Neural cell (in vitro differentiated cells): Measurements from ENCODE around the gene CDK5RAP1. TPM values are rescaled to one million over a fixed set of nuclear protein-coding genes. Genes with fewer than 3 reads are reported as not detected.

Experiments
- H2AFZ ChIP-seq: fragments of 200-600, 300-800 bp; sonication (generic), shearing (Covaris generic); 2 replicates; pipeline ENCODE4 v1.6.0; 2014; ENCODE audit warnings: low read depth, mild to moderate bottlenecking, antibody characterized with exemption, low read length, moderate library complexity
- H3F3A ChIP-seq: fragments of 200-600 bp; shearing (Covaris generic); 2 replicates; pipeline ENCODE4 v1.6.1; 2016; ENCODE audit warnings: mild to moderate bottlenecking, moderate library complexity, mixed read lengths, antibody characterized with exemption, low read length; ENCODE audit not compliant: insufficient read depth, poor library complexity, severe bottlenecking
- H3K27ac ChIP-seq: fragments of 200-600, 300-800 bp; sonication (generic), shearing (Covaris generic); 2 replicates; pipeline ENCODE4 v1.5.1; 2014; ENCODE audit warnings: mild to moderate bottlenecking, low read length, moderate library complexity
- H3K27me3 ChIP-seq: fragments of 300-800, 200-600 bp; sonication (generic), shearing (Covaris generic); 2 replicates; pipeline ENCODE4 v1.6.0; 2014; ENCODE audit warnings: mild to moderate bottlenecking, low read depth, low read length, moderate library complexity; ENCODE audit not compliant: insufficient read depth
- H3K36me3 ChIP-seq: fragments of 300-800, 200-600 bp; sonication (generic), shearing (Covaris generic); 2 replicates; pipeline ENCODE4 v1.5.1; 2014; ENCODE audit warnings: mild to moderate bottlenecking, antibody characterized with exemption, low read length, moderate library complexity; ENCODE audit not compliant: insufficient read depth
- H3K4me2 ChIP-seq: fragments of 300-800, 200-600 bp; sonication (generic), shearing (Covaris generic); 2 replicates; pipeline ENCODE4 v1.6.0; 2014; ENCODE audit warnings: mild to moderate bottlenecking, low read length
- H3K4me3 ChIP-seq: fragments of 300-800, 200-600 bp; sonication (generic), shearing (Covaris generic); 2 replicates; pipeline ENCODE4 v1.5.1; 2014; ENCODE audit warnings: mild to moderate bottlenecking, low read length, moderate library complexity
- H3K79me2 ChIP-seq: fragments of 200-600 bp; shearing (Covaris generic); replicated peaks from 2 replicates; pipeline ENCODE4 v1.6.0; 2014; ENCODE audit warnings: mild to moderate bottlenecking, low read length, moderate library complexity; ENCODE audit not compliant: insufficient read depth
- H3K9ac ChIP-seq: fragments of 300-800, 200-600 bp; sonication (generic), shearing (Covaris generic); 2 replicates; pipeline ENCODE4 v1.6.1; 2016; ENCODE audit warnings: mild to moderate bottlenecking, low read length, mixed read lengths
- H3K9me2 ChIP-seq: fragments of 200-600 bp; shearing (Covaris generic); 2 replicates; pipeline ENCODE4 v1.6.1; 2016; ENCODE audit warnings: mild to moderate bottlenecking, low read length, mixed read lengths; ENCODE audit not compliant: insufficient read depth
- H3K9me3 ChIP-seq: fragments of 200-600, 300-800 bp; sonication (generic), shearing (Covaris generic); 2 replicates; pipeline ENCODE4 v1.6.1; 2016; ENCODE audit warnings: mild to moderate bottlenecking, mixed run types, low read length, moderate library complexity, mixed read lengths
- H4K20me1 ChIP-seq: fragments of 200-600 bp; shearing (Covaris generic); 2 replicates; pipeline ENCODE4 v1.6.1; 2016; ENCODE audit warnings: mild to moderate bottlenecking, mixed run types; ENCODE audit not compliant: insufficient read depth
- CTCF ChIP-seq: fragments of 450-650 bp; IDR thresholded peaks from 2 replicates; pipeline ENCODE4 v1.5.1; 2014; ENCODE audit warnings: antibody characterized with exemption, mild to moderate bottlenecking, moderate library complexity; ENCODE audit not compliant: poor library complexity, severe bottlenecking
- EP300 ChIP-seq: fragments of 450-650 bp; conservative IDR thresholded peaks from 2 replicates; pipeline ENCODE4 v1.6.1; 2014; ENCODE audit warnings: antibody characterized with exemption, mild to moderate bottlenecking, moderate library complexity; ENCODE audit not compliant: poor library complexity, severe bottlenecking
- EZH2 ChIP-seq: fragments of 200-600, 300-800 bp; shearing (Covaris generic), sonication (generic); IDR thresholded peaks from 2 replicates; pipeline ENCODE4 v1.6.1; 2014; ENCODE audit warnings: antibody characterized with exemption, low read length, borderline replicate concordance, mild to moderate bottlenecking; ENCODE audit not compliant: insufficient read depth, poor library complexity, severe bottlenecking
- MXI1 ChIP-seq: fragments of 450-650 bp; conservative IDR thresholded peaks from 2 replicates; pipeline ENCODE4 v1.6.1; 2014; ENCODE audit warnings: antibody characterized with exemption, mild to moderate bottlenecking; ENCODE audit not compliant: poor library complexity, severe bottlenecking
- POLR2AphosphoS5 ChIP-seq: IDR thresholded peaks from 2 replicates; pipeline ENCODE4 v1.6.1; 2012
- RAD21 ChIP-seq: fragments of 450-650 bp; conservative IDR thresholded peaks from 2 replicates; pipeline ENCODE4 v1.6.1; 2014; ENCODE audit warnings: antibody characterized with exemption, mild to moderate bottlenecking, moderate library complexity
- SMC3 ChIP-seq: fragments of 450-650 bp; conservative IDR thresholded peaks from 2 replicates; pipeline ENCODE4 v1.6.1; 2014; ENCODE audit warnings: antibody characterized with exemption, mild to moderate bottlenecking, moderate library complexity; ENCODE audit not compliant: poor library complexity
- TAF1 ChIP-seq: IDR thresholded peaks from 2 replicates; pipeline ENCODE4 v1.6.1; 2012; ENCODE audit warnings: low read depth
- polyA plus RNA-seq: library from polyadenylated mRNA; depleted of rRNA; stranded (reverse); fragments of >200 nt; gene quantifications from 2 replicates; pipeline ENCODE4 v1.2.3, GENCODE V29; 2014
- TF ChIP-seq, protein P1 (sequence below): IDR thresholded peaks from 2 replicates; pipeline ENCODE4 v1.6.1; 2012; ENCODE audit warnings: borderline replicate concordance

The CDK5RAP1 gene
- polyA plus RNA-seq, 1 donor from 2014 or later, result 47.2 TPM

- Histone ChIP-seq H3K4me3 (no peak overlapping the region), H3K9ac (no peak overlapping the region), H3K27ac (no peak overlapping the region), H3K4me2 (no peak overlapping the region), H3K27me3 (no peaks in the 10 kb centered on the region), H3K9me3 (no peaks in the 10 kb centered on the region), H3K9me2 (no peaks in the 10 kb centered on the region), H3K36me3 (no peaks in the 10 kb centered on the region), H4K20me1 (no peaks in the 10 kb centered on the region), H3K79me2 (no peaks in the 10 kb centered on the region), H2AFZ (no peak overlapping the region), H3F3A (no peaks in the 10 kb centered on the region)
- TF ChIP-seq EP300 (no peak), RAD21 (no peak), MXI1 (no peak)
Observed at GRCh38 chr20:33418033-33418432, 16.7 kb upstream of the CDK5RAP1 start.

GRCh38 chr20:33415948-33416347, 14.6 kb upstream of the CDK5RAP1 start:
- Histone ChIP-seq H3K9me3 (no peaks in the 10 kb centered on the region), H3K27ac (no peak overlapping the region), H2AFZ (no peak overlapping the region), H3K36me3 (no peaks in the 10 kb centered on the region), H4K20me1 (no peaks in the 10 kb centered on the region), H3K79me2 (no peaks in the 10 kb centered on the region), H3K9ac (no peak overlapping the region), H3F3A (no peaks in the 10 kb centered on the region), H3K27me3 (no peaks in the 10 kb centered on the region), H3K9me2 (no peaks in the 10 kb centered on the region), H3K4me2 (no peak overlapping the region), H3K4me3 (no peak overlapping the region)
- TF ChIP-seq TAF1 (no peak), EP300 (no peak), CTCF (peak; percentile 14), MXI1 (no peak)
- TF ChIP-seq, protein P1, sequence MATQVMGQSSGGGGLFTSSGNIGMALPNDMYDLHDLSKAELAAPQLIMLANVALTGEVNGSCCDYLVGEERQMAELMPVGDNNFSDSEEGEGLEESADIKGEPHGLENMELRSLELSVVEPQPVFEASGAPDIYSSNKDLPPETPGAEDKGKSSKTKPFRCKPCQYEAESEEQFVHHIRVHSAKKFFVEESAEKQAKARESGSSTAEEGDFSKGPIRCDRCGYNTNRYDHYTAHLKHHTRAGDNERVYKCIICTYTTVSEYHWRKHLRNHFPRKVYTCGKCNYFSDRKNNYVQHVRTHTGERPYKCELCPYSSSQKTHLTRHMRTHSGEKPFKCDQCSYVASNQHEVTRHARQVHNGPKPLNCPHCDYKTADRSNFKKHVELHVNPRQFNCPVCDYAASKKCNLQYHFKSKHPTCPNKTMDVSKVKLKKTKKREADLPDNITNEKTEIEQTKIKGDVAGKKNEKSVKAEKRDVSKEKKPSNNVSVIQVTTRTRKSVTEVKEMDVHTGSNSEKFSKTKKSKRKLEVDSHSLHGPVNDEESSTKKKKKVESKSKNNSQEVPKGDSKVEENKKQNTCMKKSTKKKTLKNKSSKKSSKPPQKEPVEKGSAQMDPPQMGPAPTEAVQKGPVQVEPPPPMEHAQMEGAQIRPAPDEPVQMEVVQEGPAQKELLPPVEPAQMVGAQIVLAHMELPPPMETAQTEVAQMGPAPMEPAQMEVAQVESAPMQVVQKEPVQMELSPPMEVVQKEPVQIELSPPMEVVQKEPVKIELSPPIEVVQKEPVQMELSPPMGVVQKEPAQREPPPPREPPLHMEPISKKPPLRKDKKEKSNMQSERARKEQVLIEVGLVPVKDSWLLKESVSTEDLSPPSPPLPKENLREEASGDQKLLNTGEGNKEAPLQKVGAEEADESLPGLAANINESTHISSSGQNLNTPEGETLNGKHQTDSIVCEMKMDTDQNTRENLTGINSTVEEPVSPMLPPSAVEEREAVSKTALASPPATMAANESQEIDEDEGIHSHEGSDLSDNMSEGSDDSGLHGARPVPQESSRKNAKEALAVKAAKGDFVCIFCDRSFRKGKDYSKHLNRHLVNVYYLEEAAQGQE, result no peak

GRCh38 chr20:33412484-33412838, 11.1 kb upstream of the CDK5RAP1 start:
- H3K9ac ChIP-seq, result no peak overlapping the region
- TF ChIP-seq EP300, result no peak
- TF ChIP-seq CTCF, result no peak
- no peak for TF ChIP-seq TAF1
- no peak for TF ChIP-seq MXI1
- no peak for TF ChIP-seq POLR2AphosphoS5
- no peak for TF ChIP-seq SMC3
- TF ChIP-seq, protein P1, result no peak
- TF ChIP-seq EZH2, result no peak
- no peak for TF ChIP-seq RAD21
- no peaks in the 10 kb centered on the region for H3F3A ChIP-seq
- H3K4me3 ChIP-seq, result no peak overlapping the region
- H3K4me2 ChIP-seq, result no peak overlapping the region
- no peaks in the 10 kb centered on the region for H3K9me2 ChIP-seq
- no peaks in the 10 kb centered on the region for H3K27me3 ChIP-seq
- H3K9me3 ChIP-seq, result no peaks in the 10 kb centered on the region
- no peaks in the 10 kb centered on the region for H4K20me1 ChIP-seq
- H3K27ac ChIP-seq, result no peak overlapping the region
- no peaks in the 10 kb centered on the region for H3K79me2 ChIP-seq
- H3K36me3 ChIP-seq, result no peaks in the 10 kb centered on the region
- H2AFZ ChIP-seq, result no peak overlapping the region
